IMR-90 (cell line): ENCODE results near the gene COX7A1. TPM values are rescaled to one million over a fixed set of nuclear protein-coding genes. Genes with fewer than 3 reads are reported as not detected.
A peak's percentile ranks its signal among the peaks of the same experiment; 100 is the strongest.

Experiments used
- ATAC-seq: fragments of 200-7000 bp; cut with Tn5 transposase; 2 replicates; pipeline ENCODE4 v1.9.1; 2020; ENCODE audit warnings: low read depth, mild to moderate bottlenecking, moderate library complexity
- BruUV-seq: library from RNA; stranded (reverse); fragments of 400-500 nt; replicated peaks from 2 replicates; lab custom pipeline; 2021; lab: Mats Ljungman, UMichigan
- CTCF ChIA-PET: fragments of 300-600 bp; formaldehyde crosslinking; extraction: SDS; loops from one replicate; lab custom pipeline; 2021; ENCODE audit warnings: antibody characterized with exemption; lab: Yijun Ruan, JAX
- POLR2A ChIA-PET: fragments of 300-600 bp; sonication (Branson Sonifier 250); formaldehyde crosslinking; loops from one replicate; lab custom pipeline; 2022; ENCODE audit warnings: antibody characterized with exemption; ENCODE audit not compliant: unreplicated experiment; lab: Charles Lee
- DNase-seq: peaks from one replicate; pipeline ENCODE4 v3.0.0; 2013
- H2AFZ ChIP-seq: replicated peaks from 2 replicates; pipeline ENCODE3; 2013; ENCODE audit warnings: low read length, mild to moderate bottlenecking; ENCODE audit not compliant: poor library complexity
- H2AK5ac ChIP-seq: 2 replicates; pipeline ENCODE4 v1.6.1; 2013; ENCODE audit warnings: low read depth, low read length, inconsistent platforms
- H2AK9ac ChIP-seq: replicated peaks from 2 replicates; pipeline ENCODE3; 2013; ENCODE audit warnings: mild to moderate bottlenecking, low read depth, low read length, moderate library complexity; ENCODE audit not compliant: poor library complexity
- H2BK120ac ChIP-seq: 2 replicates; pipeline ENCODE4 v1.6.1; 2013; ENCODE audit warnings: low read depth, low read length, inconsistent platforms
- H2BK15ac ChIP-seq: 3 replicates; pipeline ENCODE4 v1.6.1; 2013; ENCODE audit warnings: low read depth, low read length, inconsistent platforms
- H2BK20ac ChIP-seq: 2 replicates; pipeline ENCODE4 v1.6.1; 2013; ENCODE audit warnings: low read depth, mild to moderate bottlenecking, inconsistent platforms, low read length, moderate library complexity
- H2BK5ac ChIP-seq: 2 replicates; pipeline ENCODE4 v1.6.1; 2013; ENCODE audit warnings: mild to moderate bottlenecking, low read depth, low read length, inconsistent platforms; ENCODE audit not compliant: poor library complexity, severe bottlenecking
- H3K14ac ChIP-seq: replicated peaks from 2 replicates; pipeline ENCODE4 v1.6.1; 2013; ENCODE audit warnings: low read depth, low read length, inconsistent platforms
- H3K18ac ChIP-seq: 2 replicates; pipeline ENCODE4 v1.6.1; 2013; ENCODE audit warnings: low read depth, low read length, control low read depth
- H3K23ac ChIP-seq: 2 replicates; pipeline ENCODE4 v1.6.1; 2013; ENCODE audit warnings: low read depth, low read length, inconsistent platforms
- H3K27ac ChIP-seq: 2 replicates; pipeline ENCODE4 v1.5.1; 2013; ENCODE audit warnings: mild to moderate bottlenecking, control low read depth, low read length; ENCODE audit not compliant: insufficient read depth
- H3K27me3 ChIP-seq: 2 replicates; pipeline ENCODE4 v1.6.1; 2013; ENCODE audit warnings: low read length; ENCODE audit not compliant: control insufficient read depth, insufficient read depth
- H3K36me3 ChIP-seq: 2 replicates; pipeline ENCODE4 v1.6.1; 2013; ENCODE audit warnings: low read length, mixed read lengths; ENCODE audit not compliant: control insufficient read depth, insufficient read depth
- H3K4ac ChIP-seq: 2 replicates; pipeline ENCODE4 v1.6.1; 2013; ENCODE audit warnings: low read depth, low read length, inconsistent platforms
- H3K4me1 ChIP-seq: 2 replicates; pipeline ENCODE4 v1.6.1; 2013; ENCODE audit warnings: low read length, mixed read lengths; ENCODE audit not compliant: control insufficient read depth, insufficient read depth
- H3K4me2 ChIP-seq: 2 replicates; pipeline ENCODE4 v1.6.1; 2013; ENCODE audit warnings: low read depth, mild to moderate bottlenecking, control low read depth, low read length, moderate library complexity
- H3K4me3 ChIP-seq: 2 replicates; pipeline ENCODE4 v1.5.1; 2013; ENCODE audit warnings: low read depth, mild to moderate bottlenecking, control low read depth, low read length, moderate library complexity; ENCODE audit not compliant: insufficient read depth
- H3K56ac ChIP-seq: 2 replicates; pipeline ENCODE4 v1.6.1; 2013; ENCODE audit warnings: low read length, inconsistent platforms; ENCODE audit not compliant: insufficient read depth; ENCODE audit errors: extremely low read depth
- H3K79me1 ChIP-seq, 2 experiments: 2 replicates each; pipeline ENCODE4 v1.6.1; 2013; ENCODE audit warnings: low read length in 2 of 2, inconsistent platforms in 1 of 2, low read depth in 1 of 2
- H3K9ac ChIP-seq: 2 replicates; pipeline ENCODE4 v1.6.1; 2013; ENCODE audit warnings: low read depth, low read length, control low read depth
- H3K9me1 ChIP-seq: 2 replicates; pipeline ENCODE4 v1.6.1; 2013; ENCODE audit warnings: low read length, inconsistent platforms; ENCODE audit not compliant: insufficient read depth
- H3K9me3 ChIP-seq: 2 replicates; pipeline ENCODE4 v1.6.1; 2013; ENCODE audit warnings: low read length; ENCODE audit not compliant: control insufficient read depth, insufficient read depth
- H4K20me1 ChIP-seq: 2 replicates; pipeline ENCODE4 v1.6.1; 2013; ENCODE audit warnings: low read length, inconsistent platforms; ENCODE audit not compliant: insufficient read depth
- H4K5ac ChIP-seq: 2 replicates; pipeline ENCODE4 v1.6.1; 2013; ENCODE audit warnings: mild to moderate bottlenecking, low read depth, low read length, control low read depth
- H4K8ac ChIP-seq, 2 experiments: 2 replicates each; pipeline ENCODE4 v1.6.1; 2013; ENCODE audit warnings: low read depth in 2 of 2, low read length in 2 of 2, control low read depth in 1 of 2, inconsistent platforms in 1 of 2
- H4K91ac ChIP-seq: 2 replicates; pipeline ENCODE4 v1.6.1; 2013; ENCODE audit warnings: low read depth, low read length, inconsistent platforms; ENCODE audit not compliant: insufficient read depth
- CEBPB ChIP-seq: IDR thresholded peaks from 2 replicates; pipeline ENCODE4 v1.6.1; 2012; ENCODE audit warnings: low read depth, low read length, improper control_type of control experiment
- CHD1 ChIP-seq: IDR thresholded peaks from 2 replicates; pipeline ENCODE4 v1.6.1; 2012; ENCODE audit warnings: low read depth, low read length, improper control_type of control experiment
- CTCF ChIP-seq: conservative IDR thresholded peaks from 2 replicates; pipeline ENCODE4 v1.5.1; 2012; ENCODE audit warnings: mild to moderate bottlenecking, low read depth, low read length, improper control_type of control experiment
- MAFK ChIP-seq: IDR thresholded peaks from 2 replicates; pipeline ENCODE4 v1.6.1; 2012; ENCODE audit warnings: low read depth, low read length, improper control_type of control experiment
- MXI1 ChIP-seq: IDR thresholded peaks from 2 replicates; pipeline ENCODE4 v1.6.1; 2012; ENCODE audit warnings: low read depth, mild to moderate bottlenecking, low read length, moderate library complexity, borderline replicate concordance
- POLR2A ChIP-seq: IDR thresholded peaks from 2 replicates; pipeline ENCODE4 v1.6.1; 2012; ENCODE audit warnings: mild to moderate bottlenecking, low read depth, low read length
- RCOR1 ChIP-seq: IDR thresholded peaks from 2 replicates; pipeline ENCODE4 v1.6.1; 2012; ENCODE audit warnings: mild to moderate bottlenecking, low read length, improper control_type of control experiment; ENCODE audit not compliant: insufficient replicate concordance
- RFX5 ChIP-seq: IDR thresholded peaks from 2 replicates; pipeline ENCODE4 v1.8.0; 2012; ENCODE audit warnings: low read depth, mild to moderate bottlenecking, low read length, moderate library complexity
- SMC3 ChIP-seq: fragments of 150-350 bp; IDR thresholded peaks from 2 replicates; pipeline ENCODE4 v1.6.1; 2016; ENCODE audit warnings: low read depth, mild to moderate bottlenecking, antibody characterized with exemption, low read length, moderate library complexity
- USF2 ChIP-seq: fragments of 150-350 bp; IDR thresholded peaks from 2 replicates; pipeline ENCODE4 v1.6.1; 2017; ENCODE audit warnings: mild to moderate bottlenecking, antibody characterized with exemption, low read length, low read depth
- WGBS, 2 experiments: methylation state at CpG; one replicate each; pipeline versions ENCODE4 v1.1.5 to v1.1.7; 2013; ENCODE audit warnings: missing lambda C conversion rate in 2 of 2; ENCODE audit not compliant: insufficient read length in 1 of 2; ENCODE audit errors: extremely low coverage in 2 of 2; 5-methylcytosine and 5-hydroxymethylcytosine counted together
- dilution Hi-C: fragments of 300-500 bp; cut with HindIII; formaldehyde crosslinking; loops from one replicate; pipeline ENCODE4 v1.14.3; 2018; ENCODE audit warnings: low sequenced_read_pairs; ENCODE audit not compliant: unreplicated experiment
- in situ Hi-C: fragments of 300-500 bp; cut with MboI; formaldehyde crosslinking; loops from 3 replicates; pipeline ENCODE4 v1.14.3; 2019; ENCODE audit warnings: low sequenced_read_pairs, inconsistent platforms, mixed read lengths
- intact Hi-C: fragments of 100-400 bp; cut with micrococcal nuclease; formaldehyde crosslinking; loops from 2 replicates; pipeline ENCODE4 v1.10.0; 2022
- polyA plus RNA-seq, 3 experiments: library from polyadenylated mRNA; depleted of rRNA; stranded (reverse); fragments of >200 nt; gene quantifications; 2 replicates each; pipeline ENCODE4 v1.2.3, GENCODE V29; 2012; ENCODE audit warnings: low replicate concordance in 1 of 3
- total RNA-seq: library from RNA; depleted of rRNA; stranded (reverse); fragments of >200 nt; gene quantifications from 2 replicates; pipeline ENCODE4 v1.2.3, GENCODE V29; 2012

COX7A1 gene
- total and polyA plus RNA-seq, 2 of the 4 experiments (the other 2 are of a cell fraction): 0.54 to 6.9 TPM

- TF ChIP-seq MAFK (no peak), SMC3 (no peak)
Observed at GRCh38 chr19:36114721-36115452, 37.4 kb downstream of the COX7A1 start, which contains the start of gene POLR2I (continued).

GRCh38 chr19:36113894-36114720, 38.1 kb downstream of the COX7A1 start:
- no peak overlapping the region for H2BK15ac ChIP-seq
- no TSS peak for BruUV-seq
- peaks cover 8% of the 10 kb centered on the region for H4K20me1 ChIP-seq
- H3K23ac ChIP-seq: peak overlapping the region; percentile 59
- DNase-seq (peak; percentile 30), ATAC-seq (peak; percentile 1; the same call in 1 of the 2 replicates)
- H3K56ac ChIP-seq: peak overlapping the region; percentile 13
- H3K9ac ChIP-seq: peak overlapping the region; percentile 70
- no peaks in the 10 kb centered on the region for H3K27me3 ChIP-seq
- H3K14ac ChIP-seq: peak overlapping the region; percentile 29
- ChIA-PET POLR2A (no interaction called here), CTCF (interaction anchor here (2.3 to 3.5 kb wide), 2 partner anchors 13 to 53 kb away, joined by 6 to 14 read pairs; no protein-coding TSS in a partner anchor)
- H3K36me3 ChIP-seq: peaks cover 18% of the 10 kb centered on the region
- H4K8ac ChIP-seq: peak overlapping the region; percentile 48 to 74; a peak in 3 of 4 replicates
- peak overlapping the region; percentile 91 for H3K4me2 ChIP-seq
- peak overlapping the region; percentile 97 for H2AK9ac ChIP-seq
- peak overlapping the region; percentile 65 for H3K27ac ChIP-seq
- peaks cover 7% of the 10 kb centered on the region for H3K4me1 ChIP-seq
- H3K4me3 ChIP-seq: peak overlapping the region; percentile 60
- peak overlapping the region; percentile 22 for H4K5ac ChIP-seq
- 0 out of 2 replicates have a peak, but pooled peaks cover 6% of the 10 kb centered on the region for H3K9me1 ChIP-seq
- WGBS, 2 experiments: 3% methylated on average over 10 of the region's 48 CpGs; no CpG with 5 or more reads in 1 of the 2 experiments
- H2AFZ ChIP-seq: peak overlapping the region; percentile 89
- H2BK5ac ChIP-seq: peak overlapping the region; percentile 51
- H2AK5ac ChIP-seq: peak overlapping the region; percentile 37; the same call in 1 of the 2 replicates
- H2BK20ac ChIP-seq: no peak overlapping the region
- peaks cover 27 to 52% of the 10 kb centered on the region in 2 experiments for H3K79me1 ChIP-seq
- no peak overlapping the region; the same call in 1 of the 2 replicates for H2BK120ac ChIP-seq
- no peaks in the 10 kb centered on the region for H3K9me3 ChIP-seq
- in situ Hi-C loops: no loop called here
- H3K18ac ChIP-seq: peak overlapping the region; percentile 2; the same call in 1 of the 2 replicates
- dilution Hi-C loops: no loop called here
- intact Hi-C loops: loop anchor here (2.0 kb wide), 2 partner anchors 27 to 53 kb away; partner anchors contain the start of gene CAPNS1
- peak overlapping the region; percentile 26; the same call in 1 of the 2 replicates for H4K91ac ChIP-seq
- peak overlapping the region; percentile 39 for H3K4ac ChIP-seq
- TF ChIP-seq RFX5 (no peak), CTCF (peak; percentile 24; the same call in 1 of the 2 replicates), CHD1 (no peak), CEBPB (no peak), POLR2A (0 out of 2 replicates have a peak, but pooled peaks have one; percentile 32), USF2 (no peak), MXI1 (no peak), MAFK (no peak), RCOR1 (no peak)
